Right atrium auricular region (tissue), 2 donors: Measurements from ENCODE around the gene FRS2. TPM values are rescaled to one million over a fixed set of nuclear protein-coding genes. Genes with fewer than 3 reads are reported as not detected.

Source experiments
- DNase-seq: peaks from one replicate; pipeline ENCODE4 v3.0.0-alpha.2; 2019; ENCODE audit warnings: low spot score
- H3K27ac ChIP-seq, 2 donors: fragments of 200-600 bp; sonication (generic); 1 replicate in 1 of 2; 2 replicates in 1 of 2; pipeline ENCODE4 v1.5.1; 2016 to 2019
- H3K27me3 ChIP-seq, 2 donors: fragments of 200-600 bp; sonication (generic); one replicate each; pipeline versions ENCODE4 v1.5.1 to v1.6.0; 2017 to 2019
- H3K36me3 ChIP-seq: fragments of 200-600 bp; sonication (generic); one replicate; pipeline ENCODE4 v1.5.1; 2016
- H3K4me1 ChIP-seq, 2 donors: fragments of 200-600 bp; sonication (generic); one replicate each; pipeline versions ENCODE4 v1.5.1 to v1.6.0; 2017 to 2019
- H3K4me3 ChIP-seq, 2 donors: fragments of 200-600 bp; sonication (generic); 1 replicate in 1 of 2; 2 replicates in 1 of 2; pipeline ENCODE4 v1.5.1; 2017 to 2019; ENCODE audit warnings: mild to moderate bottlenecking in 1 of 2, moderate library complexity in 1 of 2
- H3K9me3 ChIP-seq, 2 donors: fragments of 200-600 bp; sonication (generic); one replicate each; pipeline ENCODE4 v1.5.1; 2019
- total RNA-seq, 2 donors: library from RNA; depleted of rRNA; stranded (reverse); fragments of >200 nt; gene quantifications; one replicate each; pipeline ENCODE4 v1.1.0, GENCODE V29; 2016
- TF ChIP-seq, protein P1 (sequence below), 2 donors: fragments of 200-600 bp; sonication (generic); IDR thresholded peaks; one replicate each; pipeline ENCODE4 v1.5.1; 2019; ENCODE audit warnings: antibody characterized with exemption in 2 of 2

Gene FRS2
- total RNA-seq, 2 donors from 2014 or later = 25.9 to 32.5 TPM

DNA sequence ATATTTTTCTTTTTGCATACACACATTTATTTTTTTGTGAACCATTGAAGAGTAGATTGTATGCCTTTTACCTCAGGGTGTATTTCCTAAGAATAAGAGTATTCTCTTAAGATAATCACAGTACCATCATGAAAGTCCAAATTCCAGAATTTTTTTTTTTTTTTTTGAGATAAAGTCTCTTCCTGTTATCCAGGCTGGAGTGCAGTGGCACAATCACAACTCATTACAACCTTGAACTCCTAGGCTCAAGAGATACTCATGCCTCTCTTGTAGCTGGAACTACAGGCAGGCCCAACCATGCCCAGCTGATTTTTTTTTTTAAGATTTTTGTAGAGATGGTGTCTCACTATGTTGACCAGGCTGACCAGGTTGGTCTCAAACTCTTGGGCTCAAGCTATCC lies 10.9 kb downstream of the FRS2 start:
- H3K4me3 ChIP-seq = no peak overlapping the region
- no peaks in the 10 kb centered on the region for H3K9me3 ChIP-seq
- H3K36me3 ChIP-seq = no peaks in the 10 kb centered on the region
- TF ChIP-seq, protein P1, sequence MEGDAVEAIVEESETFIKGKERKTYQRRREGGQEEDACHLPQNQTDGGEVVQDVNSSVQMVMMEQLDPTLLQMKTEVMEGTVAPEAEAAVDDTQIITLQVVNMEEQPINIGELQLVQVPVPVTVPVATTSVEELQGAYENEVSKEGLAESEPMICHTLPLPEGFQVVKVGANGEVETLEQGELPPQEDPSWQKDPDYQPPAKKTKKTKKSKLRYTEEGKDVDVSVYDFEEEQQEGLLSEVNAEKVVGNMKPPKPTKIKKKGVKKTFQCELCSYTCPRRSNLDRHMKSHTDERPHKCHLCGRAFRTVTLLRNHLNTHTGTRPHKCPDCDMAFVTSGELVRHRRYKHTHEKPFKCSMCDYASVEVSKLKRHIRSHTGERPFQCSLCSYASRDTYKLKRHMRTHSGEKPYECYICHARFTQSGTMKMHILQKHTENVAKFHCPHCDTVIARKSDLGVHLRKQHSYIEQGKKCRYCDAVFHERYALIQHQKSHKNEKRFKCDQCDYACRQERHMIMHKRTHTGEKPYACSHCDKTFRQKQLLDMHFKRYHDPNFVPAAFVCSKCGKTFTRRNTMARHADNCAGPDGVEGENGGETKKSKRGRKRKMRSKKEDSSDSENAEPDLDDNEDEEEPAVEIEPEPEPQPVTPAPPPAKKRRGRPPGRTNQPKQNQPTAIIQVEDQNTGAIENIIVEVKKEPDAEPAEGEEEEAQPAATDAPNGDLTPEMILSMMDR (IDR thresholded peaks at IDR 0.05) = no peak
- H3K27ac ChIP-seq = no peak overlapping the region
- H3K27me3 ChIP-seq = no peaks in the 10 kb centered on the region
- DNase-seq = no peak
- H3K4me1 ChIP-seq = peaks cover 0 to 40% of the 10 kb centered on the region in 2 donors

DNA sequence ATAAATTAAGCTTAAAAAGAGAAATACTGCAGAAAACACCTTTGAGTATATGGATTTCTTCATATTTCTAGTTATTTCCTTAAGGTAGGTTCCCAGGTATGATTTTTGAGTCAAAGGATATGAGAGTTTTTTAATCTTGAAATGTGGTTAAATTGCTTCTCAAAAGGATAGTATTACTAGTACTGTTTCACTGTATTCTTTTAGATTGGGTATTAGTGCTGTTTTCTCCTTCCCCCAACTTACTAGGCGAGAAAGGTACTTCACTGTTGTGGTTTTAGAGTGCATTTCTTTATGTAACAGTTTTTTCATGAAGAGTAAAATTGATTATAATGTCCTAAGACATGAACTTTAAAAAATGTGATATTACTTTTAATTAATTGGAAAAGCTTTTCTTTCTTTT lies 13.5 kb downstream of the FRS2 start:
- H3K27me3 ChIP-seq = no peaks in the 10 kb centered on the region
- H3K27ac ChIP-seq = no peak overlapping the region
- peaks cover 0 to 32% of the 10 kb centered on the region in 2 donors for H3K4me1 ChIP-seq
- peaks cover 9% of the 10 kb centered on the region for H3K36me3 ChIP-seq
- peaks cover 0 to 11% of the 10 kb centered on the region in 2 donors for H3K9me3 ChIP-seq
- no peak overlapping the region for H3K4me3 ChIP-seq
- TF ChIP-seq, protein P1 (IDR thresholded peaks at IDR 0.05) = no peak
- no peak for DNase-seq

DNA sequence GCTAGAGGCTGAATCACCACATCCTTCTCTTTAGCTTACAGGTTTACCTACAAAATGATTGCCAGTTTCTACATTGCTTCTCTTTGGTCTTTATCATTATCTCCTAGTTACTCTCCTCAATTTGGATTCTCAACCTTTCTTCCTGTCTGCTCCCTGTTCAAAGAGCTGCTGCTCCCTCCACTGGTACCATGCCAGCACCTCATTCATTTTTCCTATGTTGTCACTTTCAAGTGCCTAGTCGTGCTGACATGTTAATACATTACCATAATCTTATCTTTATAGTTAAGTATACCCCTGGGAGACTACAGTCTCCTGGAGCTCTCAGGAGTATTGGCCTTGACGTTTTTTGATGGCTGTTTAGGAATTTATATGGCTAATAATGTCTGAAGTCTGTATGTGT lies 14.2 kb downstream of the FRS2 start:
- peaks cover 0 to 32% of the 10 kb centered on the region in 2 donors for H3K4me1 ChIP-seq
- TF ChIP-seq, protein P1 (IDR thresholded peaks at IDR 0.05) = no peak
- DNase-seq = no peak

DNA sequence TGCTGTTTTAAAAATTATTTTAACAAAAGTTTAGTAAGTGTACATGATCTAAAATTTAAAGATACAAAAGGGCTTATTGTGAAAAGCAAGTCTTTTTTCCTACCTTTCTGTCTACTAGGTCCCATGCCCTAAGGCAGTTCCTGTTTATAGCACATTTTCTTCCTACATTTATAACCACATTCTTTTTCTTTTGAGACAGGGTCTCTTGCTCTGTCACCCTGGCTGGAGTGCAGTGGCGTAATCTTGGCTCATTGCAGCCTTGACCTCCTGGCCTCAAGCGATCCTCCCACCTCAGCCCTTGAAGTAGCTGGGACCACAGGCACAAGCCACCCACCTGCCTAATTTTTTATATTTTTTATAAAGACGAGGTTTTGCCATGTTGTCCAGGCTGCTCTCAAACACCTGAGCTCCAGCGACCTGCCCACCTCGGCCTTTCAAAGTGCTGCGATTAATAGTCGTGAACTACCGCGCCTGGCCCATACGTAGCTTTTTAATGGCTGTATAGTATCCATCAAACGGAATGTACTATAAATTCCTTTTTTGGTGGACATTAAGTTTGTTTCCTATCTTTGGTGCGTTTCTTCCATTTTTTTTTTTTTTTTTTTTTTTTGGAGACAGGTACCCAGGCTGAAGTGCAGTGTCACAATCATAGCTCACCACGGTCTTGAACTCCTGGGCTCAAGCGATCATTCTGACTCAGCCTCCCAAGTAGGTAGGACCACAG lies 20.9 kb downstream of the FRS2 start:
- Histone ChIP-seq H3K27me3 (no peaks in the 10 kb centered on the region), H3K4me3 (no peak overlapping the region), H3K27ac (no peak overlapping the region), H3K36me3 (peaks cover 9% of the 10 kb centered on the region), H3K4me1 (peaks cover 0 to 5% of the 10 kb centered on the region in 2 donors), H3K9me3 (peaks cover 0 to 11% of the 10 kb centered on the region in 2 donors)
- no peak for DNase-seq
- TF ChIP-seq, protein P1 (IDR thresholded peaks at IDR 0.05) = no peak

More for the DNA sequence above, 14.2 kb downstream of the FRS2 start:
- Histone ChIP-seq H3K36me3 (peaks cover 9% of the 10 kb centered on the region), H3K4me3 (no peak overlapping the region), H3K27ac (no peak overlapping the region), H3K27me3 (no peaks in the 10 kb centered on the region), H3K9me3 (peaks cover 0 to 11% of the 10 kb centered on the region in 2 donors)

DNA sequence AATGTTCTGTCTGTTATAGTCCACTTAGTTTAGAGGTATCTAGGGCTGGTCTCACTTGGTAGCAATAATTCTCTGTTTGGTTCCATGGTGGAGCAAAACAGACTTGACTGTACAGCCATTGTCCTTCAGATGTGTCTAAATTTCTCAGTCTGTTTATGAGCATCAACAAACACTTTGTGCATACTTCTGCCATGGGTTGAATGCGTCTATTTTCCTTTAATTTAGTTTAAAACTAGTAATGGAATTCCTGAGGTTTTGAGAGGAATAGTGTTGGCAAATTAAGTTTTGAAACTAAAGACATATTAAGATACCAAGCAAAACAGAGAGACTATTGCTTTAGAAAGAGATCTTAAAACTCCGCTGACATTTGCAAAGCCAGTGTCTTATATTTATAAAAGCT lies 22.6 kb downstream of the FRS2 start:
- Histone ChIP-seq H3K4me1 (peaks cover 0 to 5% of the 10 kb centered on the region in 2 donors), H3K9me3 (peaks cover 0 to 2% of the 10 kb centered on the region in 2 donors), H3K27me3 (no peaks in the 10 kb centered on the region), H3K36me3 (peaks cover 4% of the 10 kb centered on the region), H3K4me3 (no peak overlapping the region), H3K27ac (no peak overlapping the region)
- TF ChIP-seq, protein P1 (IDR thresholded peaks at IDR 0.05) = no peak
- DNase-seq = no peak

DNA sequence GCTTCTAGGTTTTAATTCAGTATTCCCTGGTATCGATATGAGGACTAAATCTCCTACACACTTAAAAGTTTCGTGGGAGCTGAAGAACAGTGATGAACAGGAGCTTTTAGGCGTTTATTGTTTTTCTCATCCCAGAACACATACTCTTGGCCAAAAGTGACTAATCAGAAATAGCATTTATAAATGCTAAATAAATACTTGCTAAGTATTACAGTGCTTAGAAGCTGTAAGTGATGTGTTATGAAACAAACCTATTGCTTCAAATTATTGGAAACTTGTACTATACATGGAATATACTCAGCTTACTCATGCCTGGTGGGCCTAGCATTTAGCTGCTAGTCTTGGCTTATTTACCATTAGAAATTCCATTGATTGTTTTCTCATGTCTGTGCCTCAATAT lies 24.9 kb downstream of the FRS2 start:
- no peaks in the 10 kb centered on the region for H3K9me3 ChIP-seq
- DNase-seq = no peak
- no peak overlapping the region for H3K4me3 ChIP-seq
- TF ChIP-seq, protein P1 (IDR thresholded peaks at IDR 0.05) = no peak
- H3K27me3 ChIP-seq = no peaks in the 10 kb centered on the region
- H3K4me1 ChIP-seq = peaks cover 0 to 5% of the 10 kb centered on the region in 2 donors
- H3K36me3 ChIP-seq = no peaks in the 10 kb centered on the region
- no peak overlapping the region for H3K27ac ChIP-seq
